Pancreas (tissue), 10 donors: ENCODE results near the gene VPS4A. TPM values are rescaled to one million over a fixed set of nuclear protein-coding genes. Genes with fewer than 3 reads are reported as not detected.

Source experiments
- ATAC-seq, 4 donors: fragments of 200-7000 bp; cut with Tn5 transposase; one replicate each; pipeline versions ENCODE4 v1.8.0 to v1.9.1; 2020; ENCODE audit warnings: mild to moderate bottlenecking in 4 of 4, moderate library complexity in 4 of 4
- DNase-seq, 6 donors: peaks; one replicate each; pipeline ENCODE4 v3.0.0-alpha.2; 2020
- FAIRE-seq: peaks from 2 replicates; lab custom pipeline; 2012; peaks lifted over from hg19 to GRCh38; lab: Jason Lieb, UNC
- H3K27ac ChIP-seq, 4 donors: fragments of 200-600 bp; sonication (generic); 1 replicate in 3 of 4; 2 replicates in 1 of 4; pipeline versions ENCODE4 v1.5.0 to v1.8.0; 2020
- H3K27me3 ChIP-seq, 4 donors: fragments of 200-600 bp; one replicate each; pipeline ENCODE4 v1.8.0; 2021
- H3K36me3 ChIP-seq, 3 donors: fragments of 200-600 bp; sonication (generic) in 1 of 3; one replicate each; pipeline versions ENCODE4 v1.5.0 to v1.8.0; 2020 to 2021
- H3K4me1 ChIP-seq, 3 donors: fragments of 200-600 bp; one replicate each; pipeline ENCODE4 v1.8.0; 2021
- H3K4me3 ChIP-seq, 4 donors: fragments of 200-600 bp; sonication (generic) in 2 of 4; one replicate each; pipeline versions ENCODE4 v1.5.0 to v1.8.0; 2020 to 2021
- H3K9me3 ChIP-seq, 4 donors: fragments of 200-600 bp; one replicate each; pipeline ENCODE4 v1.8.0; 2021
- WGBS, 2 donors: extraction: QIAGEN DNeasy Blood & Tissue Kit; methylation state at CpG; one replicate each; pipeline ENCODE4 v1.1.7; 2013; 5-methylcytosine and 5-hydroxymethylcytosine counted together
- intact Hi-C, 3 donors: fragments of 100-400 bp; cut with DNase I; formaldehyde crosslinking; loops; one replicate each; pipeline versions ENCODE4 v1.11.1 to v1.14.2; 2022
- polyA plus RNA-seq, 2 donors: library from polyadenylated mRNA; stranded (reverse); fragments of 200-250 nt; gene quantifications; one replicate each; pipeline ENCODE4 v1.2.3, GENCODE V29; 2013
- total RNA-seq, 6 donors: library from RNA; stranded (reverse); fragmentation: NEBNext Ultra II Directional in 4 of 6; extraction: Animal tissue kit (Norgen Biotek cat#: 25700) in 4 of 6; gene quantifications; one replicate each; pipeline versions ENCODE4 v1.2.1 to v1.2.4, GENCODE V29; 2021 to 2023
- TF ChIP-seq, protein P1 (sequence below), 4 donors: fragments of 200-600 bp; sonication (generic) in 3 of 4; IDR thresholded peaks; one replicate each; pipeline versions ENCODE4 v1.5.0 to v1.8.0; 2021; ENCODE audit warnings: antibody characterized with exemption in 4 of 4
- donor health status: healthy with polysubstance abuse.
- donor health status: DM: no; HTN: no; CAD: no; lungs with moderate emphysema.
- donor health status: DM: no; HTN: no; CAD: no.
- donor health status: control.
- donor health status: control.
- donor health status: Bipolar disorder and iron deficiency.
- donor health status: DM: yes; HTN: yes; CAD: no.
- donor health status: DM: no; HTN: no; CAD: no.
- donor health status: DM: no; HTN: no; CAD: no.
- donor health status: DM: yes; HTN: yes; CAD: no.

The VPS4A gene
- total and polyA plus RNA-seq, 8 donors: 15.6 to 34.8 (median 20.5) TPM

DNA sequence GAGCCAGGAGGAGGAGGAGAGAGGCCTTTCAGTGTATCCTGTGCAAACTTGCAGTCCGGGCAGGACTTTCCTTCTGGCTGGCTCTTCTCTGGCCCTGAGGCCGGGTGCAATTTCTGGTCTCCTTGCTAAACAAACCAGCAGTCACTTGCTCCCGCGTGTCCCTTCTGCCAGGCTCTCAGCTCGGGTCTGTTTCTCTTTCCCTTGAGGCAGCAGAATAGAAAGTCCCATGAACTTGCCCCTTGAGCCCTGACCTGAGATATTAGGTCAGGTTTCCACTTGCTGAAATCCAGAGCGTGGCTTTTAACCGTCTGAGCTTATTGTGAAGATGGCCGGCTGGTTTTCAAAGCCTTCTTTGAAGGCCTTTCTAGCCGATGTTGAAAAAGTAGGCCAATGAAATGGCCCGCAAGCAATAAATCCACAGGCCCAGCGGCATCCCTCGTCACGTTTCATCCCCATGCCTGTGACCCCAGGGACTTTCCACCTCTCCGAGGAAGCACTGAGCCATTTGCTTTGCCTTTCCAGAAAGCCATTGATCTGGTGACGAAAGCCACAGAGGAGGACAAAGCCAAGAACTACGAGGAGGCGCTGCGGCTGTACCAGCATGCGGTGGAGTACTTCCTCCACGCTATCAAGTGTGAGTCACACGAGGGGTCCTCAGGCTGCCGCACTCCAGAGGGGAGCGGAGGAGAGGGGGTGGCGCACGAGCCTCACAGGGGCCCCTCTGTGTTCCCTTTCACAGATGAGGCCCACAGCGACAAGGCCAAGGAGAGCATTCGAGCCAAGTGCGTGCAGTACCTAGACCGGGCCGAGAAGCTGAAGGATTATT is 4.5 kb downstream of the VPS4A start:
- intact Hi-C loops: no loop called here
- H3K9me3 ChIP-seq: no peaks in the 10 kb centered on the region
- WGBS, 2 donors: 62 to 69% methylated on average over 30 of the region's 30 CpGs
- peaks cover 5 to 33% (median 19%) of the 10 kb centered on the region in 3 donors for H3K36me3 ChIP-seq
- no peaks in the 10 kb centered on the region for H3K27me3 ChIP-seq
- no peak overlapping the region for H3K4me3 ChIP-seq
- peak overlapping the region; percentile 21 to 87 (median 70) for H3K27ac ChIP-seq
- ATAC-seq: peak in 3 of 4 donors; percentile 12 to 22 (median 14)
- H3K4me1 ChIP-seq: peaks cover 19 to 32% (median 27%) of the 10 kb centered on the region in 3 donors
- TF ChIP-seq, protein P1, sequence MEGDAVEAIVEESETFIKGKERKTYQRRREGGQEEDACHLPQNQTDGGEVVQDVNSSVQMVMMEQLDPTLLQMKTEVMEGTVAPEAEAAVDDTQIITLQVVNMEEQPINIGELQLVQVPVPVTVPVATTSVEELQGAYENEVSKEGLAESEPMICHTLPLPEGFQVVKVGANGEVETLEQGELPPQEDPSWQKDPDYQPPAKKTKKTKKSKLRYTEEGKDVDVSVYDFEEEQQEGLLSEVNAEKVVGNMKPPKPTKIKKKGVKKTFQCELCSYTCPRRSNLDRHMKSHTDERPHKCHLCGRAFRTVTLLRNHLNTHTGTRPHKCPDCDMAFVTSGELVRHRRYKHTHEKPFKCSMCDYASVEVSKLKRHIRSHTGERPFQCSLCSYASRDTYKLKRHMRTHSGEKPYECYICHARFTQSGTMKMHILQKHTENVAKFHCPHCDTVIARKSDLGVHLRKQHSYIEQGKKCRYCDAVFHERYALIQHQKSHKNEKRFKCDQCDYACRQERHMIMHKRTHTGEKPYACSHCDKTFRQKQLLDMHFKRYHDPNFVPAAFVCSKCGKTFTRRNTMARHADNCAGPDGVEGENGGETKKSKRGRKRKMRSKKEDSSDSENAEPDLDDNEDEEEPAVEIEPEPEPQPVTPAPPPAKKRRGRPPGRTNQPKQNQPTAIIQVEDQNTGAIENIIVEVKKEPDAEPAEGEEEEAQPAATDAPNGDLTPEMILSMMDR (IDR thresholded peaks at IDR 0.05): no peak
- peak in 4 of 6 donors; percentile 56 to 78 (median 74) for DNase-seq
- no peak for FAIRE-seq

- H3K9me3 ChIP-seq: no peaks in the 10 kb centered on the region
- intact Hi-C loops: no loop called here
- WGBS, 2 donors: 51 to 58% methylated on average over 17 of the region's 17 CpGs
- H3K4me3 ChIP-seq: no peak overlapping the region
- H3K4me1 ChIP-seq: peaks cover 19 to 32% (median 27%) of the 10 kb centered on the region in 3 donors
- peak overlapping the region; percentile 21 to 87 (median 70) for H3K27ac ChIP-seq
- FAIRE-seq: no peak
- TF ChIP-seq, protein P1 (IDR thresholded peaks at IDR 0.05): no peak
- ATAC-seq: peak; percentile 77 to 83 (median 80)
- DNase-seq: peak; percentile 59 to 92 (median 88)
- no peaks in the 10 kb centered on the region for H3K27me3 ChIP-seq
- peaks cover 9 to 42% (median 28%) of the 10 kb centered on the region in 3 donors for H3K36me3 ChIP-seq
Measured at GRCh38 chr16:69316595-69317034, 5.5 kb downstream of the VPS4A start.

DNA sequence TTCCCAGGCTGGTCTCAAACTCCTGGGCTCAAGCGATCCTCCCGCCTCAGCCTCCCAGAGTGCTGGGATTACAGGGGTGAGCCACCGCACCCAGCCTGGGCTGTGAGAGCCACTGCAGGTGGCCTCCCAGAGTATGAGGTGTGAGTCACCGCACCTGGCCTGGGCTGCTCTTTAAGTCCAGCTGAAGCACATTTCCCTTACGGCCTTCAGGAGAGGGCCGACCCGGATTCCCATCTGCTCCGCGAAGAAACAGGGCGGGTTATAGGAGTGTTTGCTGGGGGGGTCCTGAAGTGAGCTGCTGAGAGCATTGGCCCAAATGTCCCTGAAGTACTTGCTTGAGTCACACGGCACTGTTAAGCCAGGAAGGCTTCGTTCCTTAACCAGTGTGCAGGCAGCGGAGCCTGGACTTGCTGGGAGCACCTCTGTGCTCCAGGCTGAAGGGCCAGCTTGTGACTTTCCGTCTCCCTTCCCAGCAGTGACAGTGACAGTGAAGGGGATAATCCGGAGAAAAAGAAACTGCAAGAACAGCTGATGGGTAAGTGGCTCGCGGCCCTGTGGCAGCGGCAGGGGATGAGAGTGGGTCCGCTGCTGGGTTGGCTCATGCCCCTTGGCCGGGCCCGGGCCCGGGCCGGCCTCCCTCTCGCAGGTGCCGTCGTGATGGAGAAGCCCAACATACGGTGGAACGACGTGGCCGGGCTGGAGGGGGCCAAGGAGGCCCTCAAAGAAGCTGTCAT is 7.2 kb downstream of the VPS4A start:
- no peak overlapping the region for H3K4me3 ChIP-seq
- WGBS, 2 donors: 77 to 81% methylated on average over 30 of the region's 30 CpGs
- TF ChIP-seq, protein P1 (IDR thresholded peaks at IDR 0.05): no peak
- peak overlapping the region in 3 of 4 donors; percentile 5 to 39 (median 37) for H3K27ac ChIP-seq
- intact Hi-C loops: no loop called here
- no peaks in the 10 kb centered on the region for H3K9me3 ChIP-seq
- peaks cover 13 to 22% (median 18%) of the 10 kb centered on the region in 3 donors for H3K4me1 ChIP-seq
- ATAC-seq (peak; percentile 64 to 74 (median 67)), FAIRE-seq (no peak), DNase-seq (peak in 5 of 6 donors; percentile 70 to 85 (median 79))
- H3K27me3 ChIP-seq: no peaks in the 10 kb centered on the region
- peaks cover 9 to 59% (median 45%) of the 10 kb centered on the region in 3 donors for H3K36me3 ChIP-seq

DNA sequence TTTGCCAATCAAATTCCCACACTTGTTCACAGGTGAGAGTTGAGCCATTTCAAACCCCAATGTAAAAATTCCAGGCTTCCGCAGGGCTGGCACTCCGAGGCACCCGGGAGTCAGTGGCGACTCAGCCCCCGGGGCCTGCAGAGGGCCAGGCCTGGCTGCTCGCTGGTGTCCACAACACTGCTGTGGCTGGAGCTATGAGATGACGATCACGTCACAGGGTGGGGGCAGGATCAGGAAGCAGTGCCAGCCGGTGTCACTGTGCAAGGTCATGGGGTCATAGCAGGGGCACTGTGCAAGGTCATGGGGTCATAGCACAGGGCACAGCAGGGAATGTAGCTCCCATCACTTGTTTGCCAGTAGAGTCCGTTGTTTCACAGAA is 7.8 kb downstream of the VPS4A start:
- H3K36me3 ChIP-seq: peaks cover 9 to 65% (median 48%) of the 10 kb centered on the region in 3 donors

More for the DNA sequence above, 7.8 kb downstream of the VPS4A start:
- no peak for FAIRE-seq
- no peak overlapping the region for H3K4me3 ChIP-seq
- intact Hi-C loops: no loop called here
- peak overlapping the region in 1 of 4 donors; percentile 39 for H3K27ac ChIP-seq
- H3K4me1 ChIP-seq: peaks cover 13 to 22% (median 17%) of the 10 kb centered on the region in 3 donors
- no peaks in the 10 kb centered on the region for H3K27me3 ChIP-seq
- no peaks in the 10 kb centered on the region for H3K9me3 ChIP-seq
- DNase-seq: peak in 1 of 6 donors; percentile 37
- 84 to 85% methylated on average over 10 of the region's 10 CpGs for WGBS, 2 donors
- TF ChIP-seq, protein P1 (IDR thresholded peaks at IDR 0.05): no peak
- no peak for ATAC-seq
